HCT116 (cell line): Measurements from ENCODE around the gene GCNT1.

Experiments used
- EZH2 ChIP-seq: fragments of 200-600 bp; sonication (generic); IDR thresholded peaks from 2 replicates; pipeline ENCODE4 v1.6.1; 2017; ENCODE audit warnings: antibody characterized with exemption, mixed run types
- TF ChIP-seq, protein P1 (sequence below), 3 experiments: fragments of 200-600 bp in 1 of 3; sonication (generic) in 1 of 3; IDR thresholded peaks in 2 of 3; conservative IDR thresholded peaks in 1 of 3; 2 replicates each; pipeline ENCODE4 v1.5.1; 2012 to 2017; ENCODE audit warnings: low read depth in 2 of 3, low read length in 2 of 3, antibody characterized with exemption in 1 of 3, borderline replicate concordance in 1 of 3, control low read depth in 1 of 3, mild to moderate bottlenecking in 1 of 3, mixed read lengths in 1 of 3, mixed run types in 1 of 3, moderate library complexity in 1 of 3; ENCODE audit not compliant: insufficient read depth in 1 of 3

DNA sequence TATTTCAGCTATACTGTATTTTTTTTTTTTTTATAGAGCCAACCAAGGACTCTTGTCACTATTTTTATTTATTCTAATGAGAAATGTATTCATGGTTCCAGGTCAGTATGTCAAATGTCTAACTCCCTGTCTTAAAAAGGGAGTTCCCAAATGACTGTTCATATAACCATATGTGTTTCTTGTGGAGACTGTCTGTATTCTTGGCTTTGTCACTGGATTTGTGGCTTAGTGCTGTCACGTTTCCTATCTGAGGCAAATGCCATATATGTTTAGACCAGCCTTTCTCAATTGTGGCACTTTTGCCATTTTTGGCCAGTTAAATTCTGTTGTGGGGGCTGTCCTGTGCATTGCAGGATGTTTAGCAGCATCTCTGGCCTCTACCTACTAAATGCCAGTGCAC is 3.1 kb downstream of the GCNT1 start:
- no peak for TF ChIP-seq EZH2
- TF ChIP-seq, protein P1, sequence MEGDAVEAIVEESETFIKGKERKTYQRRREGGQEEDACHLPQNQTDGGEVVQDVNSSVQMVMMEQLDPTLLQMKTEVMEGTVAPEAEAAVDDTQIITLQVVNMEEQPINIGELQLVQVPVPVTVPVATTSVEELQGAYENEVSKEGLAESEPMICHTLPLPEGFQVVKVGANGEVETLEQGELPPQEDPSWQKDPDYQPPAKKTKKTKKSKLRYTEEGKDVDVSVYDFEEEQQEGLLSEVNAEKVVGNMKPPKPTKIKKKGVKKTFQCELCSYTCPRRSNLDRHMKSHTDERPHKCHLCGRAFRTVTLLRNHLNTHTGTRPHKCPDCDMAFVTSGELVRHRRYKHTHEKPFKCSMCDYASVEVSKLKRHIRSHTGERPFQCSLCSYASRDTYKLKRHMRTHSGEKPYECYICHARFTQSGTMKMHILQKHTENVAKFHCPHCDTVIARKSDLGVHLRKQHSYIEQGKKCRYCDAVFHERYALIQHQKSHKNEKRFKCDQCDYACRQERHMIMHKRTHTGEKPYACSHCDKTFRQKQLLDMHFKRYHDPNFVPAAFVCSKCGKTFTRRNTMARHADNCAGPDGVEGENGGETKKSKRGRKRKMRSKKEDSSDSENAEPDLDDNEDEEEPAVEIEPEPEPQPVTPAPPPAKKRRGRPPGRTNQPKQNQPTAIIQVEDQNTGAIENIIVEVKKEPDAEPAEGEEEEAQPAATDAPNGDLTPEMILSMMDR (IDR thresholded peaks at IDR 0.05 in 2 of 3, conservative IDR thresholded peaks at IDR 0.05 in 1 of 3; ENCODE audit: borderline replicate concordance in 1 of 3, insufficient read depth in 1 of 3, low read depth in 2 of 3, low read length in 2 of 3), result no peak
